Uterus (tissue), 2 donors: Measurements from ENCODE around the gene CHKA.

Experiments
- CTCF ChIP-seq, 4 experiments: fragments of 200-600 bp in 2 of 4; fragments of 450-650 bp in 2 of 4; sonication (generic) in 2 of 4; IDR thresholded peaks; one replicate each; pipeline ENCODE4 v1.5.1; 2016 to 2019; ENCODE audit warnings: antibody characterized with exemption in 4 of 4, mild to moderate bottlenecking in 2 of 4, moderate library complexity in 1 of 4
- POLR2A ChIP-seq, 2 donors: fragments of 450-650 bp; IDR thresholded peaks; one replicate each; pipeline ENCODE4 v1.6.1; 2016; ENCODE audit warnings: antibody characterized with exemption in 2 of 2, mild to moderate bottlenecking in 1 of 2, moderate library complexity in 1 of 2

- TF ChIP-seq CTCF (IDR thresholded peaks at IDR 0.05): no peak
- no peak for TF ChIP-seq POLR2A (IDR thresholded peaks at IDR 0.05)
Measured at GRCh38 chr11:68036717-68037239, 84.4 kb downstream of the CHKA start.
